Activated CD4-positive, alpha-beta T cell treated with anti-CD3 and anti-CD28 coated beads for 36 hours (primary cell): ENCODE measurements around the gene ABCG4. TPM values are rescaled to one million over a fixed set of nuclear protein-coding genes. Genes with fewer than 3 reads are reported as not detected.
"Not testable (repeated sequence)": the region's sequence is repeated elsewhere in the genome, so short reads cannot be mapped to it uniquely, and the experiment has no call there.

Experiments
- ATAC-seq: fragments of 200-7000 bp; cut with Tn5 transposase; one replicate; pipeline ENCODE4 v1.10.0; 2021; ENCODE audit warnings: mild to moderate bottlenecking, moderate library complexity
- CTCF ChIA-PET: fragments of 350-600 bp; sonication (Branson Sonifier 250); formaldehyde crosslinking; loops from one replicate; lab custom pipeline; 2021; ENCODE audit warnings: antibody characterized with exemption; lab: Charles Lee
- POLR2A ChIA-PET: fragments of 350-600 bp; sonication (Branson Sonifier 250); formaldehyde crosslinking; loops from one replicate; lab custom pipeline; 2021; ENCODE audit warnings: antibody characterized with exemption, inconsistent platforms; lab: Charles Lee
- DNase-seq: peaks from one replicate; pipeline ENCODE4 v3.0.0-alpha.2; 2020
- H3K27ac Mint-ChIP-seq: one replicate; pipeline ENCODE4 v1.8.0; 2021; ENCODE audit warnings: mixed read lengths
- H3K27me3 Mint-ChIP-seq: one replicate; pipeline ENCODE4 v1.8.0; 2021; ENCODE audit warnings: mixed read lengths
- H3K36me3 Mint-ChIP-seq: one replicate; pipeline ENCODE4 v1.8.0; 2021; ENCODE audit warnings: low read depth, mixed read lengths
- H3K4me1 Mint-ChIP-seq: one replicate; pipeline ENCODE4 v1.8.0; 2021; ENCODE audit warnings: mixed read lengths
- H3K4me3 Mint-ChIP-seq: one replicate; pipeline ENCODE4 v1.8.0; 2021; ENCODE audit warnings: mild to moderate bottlenecking, moderate library complexity, mixed read lengths
- H3K9me3 Mint-ChIP-seq: one replicate; pipeline ENCODE4 v1.8.0; 2021; ENCODE audit warnings: low read depth, mixed read lengths
- intact Hi-C, 2 experiments: fragments of 100-400 bp; cut with DNase I in 1 of 2; cut with micrococcal nuclease in 1 of 2; formaldehyde crosslinking; loops; one replicate each; pipeline versions ENCODE4 v1.14.2 to v1.15.1; 2022 to 2024; cut with DNase I, micrococcal nuclease
- total RNA-seq, 2 experiments: library from RNA; stranded (reverse); gene quantifications; one replicate each; pipeline ENCODE4 v1.2.3, GENCODE V29; 2021

Gene ABCG4
- total RNA-seq, 2 experiments from 2014 or later: not detected

- no peaks in the 10 kb centered on the region for H3K27me3 Mint-ChIP-seq
- no peak overlapping the region for H3K4me3 Mint-ChIP-seq
- intact Hi-C loops: loop anchor here in 1 of 2 experiments (5.0 kb wide), 2 partner anchors 71 to 156 kb away; no protein-coding TSS in a partner anchor
- peaks cover 32% of the 10 kb centered on the region for H3K36me3 Mint-ChIP-seq
- H3K27ac Mint-ChIP-seq: peak overlapping the region; percentile 70
- DNase-seq (no peak), ATAC-seq (no peak)
- peaks cover 25% of the 10 kb centered on the region for H3K4me1 Mint-ChIP-seq
- no peaks in the 10 kb centered on the region for H3K9me3 Mint-ChIP-seq
- ChIA-PET CTCF (no interaction called here), POLR2A (interaction anchor here (0.6 kb wide), 1 partner anchor 42 kb away, joined by 3 read pairs; the partner anchor contains the start of gene HMBS)
Measured at GRCh38 chr11:119126675-119127268, 22.1 kb upstream of the ABCG4 start.

GRCh38 chr11:119130662-119131061 is 18.2 kb upstream of the ABCG4 start:
- ChIA-PET POLR2A (no interaction called here), CTCF (interaction anchor here (0.6 kb wide), 1 partner anchor 24 kb away, joined by 4 read pairs; the partner anchor contains the start of gene C2CD2L)

DNA sequence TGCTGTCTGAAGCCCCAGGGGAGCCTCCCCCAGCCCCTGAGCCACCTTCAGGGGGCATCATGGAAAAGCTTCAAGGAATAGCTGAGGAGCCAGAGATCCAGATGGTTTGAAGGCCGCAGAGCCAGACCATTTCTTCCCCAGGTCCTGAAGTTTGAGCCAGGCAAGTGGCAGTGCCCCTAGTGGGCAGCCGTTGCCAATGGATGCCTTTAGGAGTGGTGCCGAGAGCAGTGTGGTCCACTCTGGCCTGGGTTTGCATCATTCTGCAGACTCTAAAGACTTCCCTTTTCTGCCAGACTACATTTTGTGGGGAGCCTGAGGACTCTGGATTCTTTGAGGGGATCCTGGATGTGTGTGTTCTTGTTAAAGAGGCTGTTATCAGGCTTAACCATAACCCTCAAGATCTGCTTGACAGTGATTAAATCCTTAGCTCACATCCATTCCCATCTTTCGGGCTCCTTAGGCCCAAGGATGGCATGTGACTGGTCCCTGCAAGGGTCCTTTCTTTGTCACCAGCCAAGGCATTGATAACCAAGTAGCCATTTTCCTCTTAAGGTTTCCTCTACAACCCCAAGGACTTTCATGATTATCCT is 14.4 kb upstream of the ABCG4 start:
- peaks cover 6% of the 10 kb centered on the region for H3K27me3 Mint-ChIP-seq
- H3K27ac Mint-ChIP-seq: no peak overlapping the region
- peak; percentile 37 for DNase-seq
- peaks cover 2% of the 10 kb centered on the region for H3K4me1 Mint-ChIP-seq
- peak; percentile 60 for ATAC-seq
- H3K4me3 Mint-ChIP-seq: no peak overlapping the region
- CTCF ChIA-PET: interaction anchor here (0.6 to 1.3 kb wide), 6 partner anchors 17 to 264 kb away, joined by 3 to 5 read pairs (median 3); partner anchors contain the start of gene C2CD2L
- intact Hi-C loops: no loop called here
- POLR2A ChIA-PET: no interaction called here
- no peaks in the 10 kb centered on the region for H3K9me3 Mint-ChIP-seq
- peaks cover 25% of the 10 kb centered on the region for H3K36me3 Mint-ChIP-seq

More at GRCh38 chr11:119130662-119131061, 18.2 kb upstream of the ABCG4 start:
- H3K4me3 Mint-ChIP-seq: no peak overlapping the region
- intact Hi-C loops: no loop called here
- H3K9me3 Mint-ChIP-seq: no peaks in the 10 kb centered on the region
- no peaks in the 10 kb centered on the region for H3K27me3 Mint-ChIP-seq
- ATAC-seq: no peak
- H3K36me3 Mint-ChIP-seq: peaks cover 33% of the 10 kb centered on the region
- H3K4me1 Mint-ChIP-seq: peaks cover 10% of the 10 kb centered on the region
- DNase-seq: no peak
- no peak overlapping the region for H3K27ac Mint-ChIP-seq

DNA sequence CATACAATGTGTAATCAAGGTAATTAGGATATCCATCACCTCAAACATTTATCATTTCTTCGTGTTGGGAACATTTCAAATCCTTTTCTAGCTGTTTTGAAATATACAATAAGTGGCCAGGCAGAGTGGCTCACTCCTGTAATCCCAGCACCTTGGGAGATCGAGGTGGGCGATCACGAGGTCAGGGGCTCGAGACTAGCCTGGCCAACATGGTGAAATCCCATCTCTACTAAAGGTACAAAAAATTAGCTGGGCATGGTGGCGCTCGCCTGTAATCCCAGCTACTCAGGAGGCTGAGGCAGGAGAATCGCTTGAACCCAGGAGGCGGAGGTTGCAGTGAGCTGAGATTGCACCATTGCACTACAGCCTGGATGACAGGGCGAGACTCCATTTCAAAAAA is 9.6 kb upstream of the ABCG4 start:
- H3K4me3 Mint-ChIP-seq, POLR2A ChIA-PET, H3K36me3 Mint-ChIP-seq, H3K4me1 Mint-ChIP-seq, H3K27ac Mint-ChIP-seq, DNase-seq, ATAC-seq, intact Hi-C loops, H3K9me3 Mint-ChIP-seq: not testable (repeated sequence)
- H3K27me3 Mint-ChIP-seq: peaks cover 15% of the 10 kb centered on the region
- CTCF ChIA-PET: interaction anchor here (1.0 kb wide), 1 partner anchor 9 kb away, joined by 3 read pairs; no protein-coding TSS in a partner anchor

DNA sequence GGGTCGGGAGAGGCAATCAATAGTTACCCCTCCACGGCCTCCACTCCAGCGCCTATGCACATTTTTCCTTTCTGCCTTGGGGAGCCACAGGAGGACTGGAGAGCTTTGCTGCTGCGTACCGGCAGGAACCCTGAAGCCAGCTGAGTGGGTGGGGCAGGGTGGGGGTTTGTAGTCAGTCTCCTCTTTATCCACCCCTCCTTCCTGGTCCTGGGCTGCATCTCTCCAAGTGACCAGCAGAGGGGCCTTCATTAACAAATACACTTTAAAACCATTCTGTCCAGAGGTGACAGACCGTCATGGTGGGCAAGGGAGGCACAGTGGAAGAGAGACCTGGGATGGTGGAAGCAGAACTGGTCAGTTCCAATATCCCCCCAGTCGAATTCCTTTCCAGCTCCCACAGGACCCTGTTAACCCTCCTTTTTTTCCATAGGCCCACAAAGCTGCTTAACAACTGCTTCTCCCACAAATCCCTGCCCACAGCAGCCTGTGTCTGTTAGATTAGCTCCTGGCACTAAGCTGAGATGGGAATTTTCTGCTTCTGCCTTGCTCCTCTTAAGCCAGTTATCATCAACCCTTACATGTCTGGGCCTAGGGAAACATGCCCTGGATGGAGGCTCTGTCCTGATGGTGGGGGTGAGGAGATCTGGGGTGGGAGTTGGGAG is 3.9 kb upstream of the ABCG4 start:
- no peaks in the 10 kb centered on the region for H3K36me3 Mint-ChIP-seq
- intact Hi-C loops: loop anchor here in 1 of 2 experiments (2.0 kb wide), 1 partner anchor 52 kb away; no protein-coding TSS in a partner anchor
- POLR2A ChIA-PET: no interaction called here
- ATAC-seq: peak; percentile 35
- no peak overlapping the region for H3K27ac Mint-ChIP-seq
- no peaks in the 10 kb centered on the region for H3K9me3 Mint-ChIP-seq
- no peak overlapping the region for H3K4me3 Mint-ChIP-seq
- CTCF ChIA-PET: interaction anchor here (0.6 to 1.7 kb wide), 5 partner anchors 9 to 178 kb away, joined by 3 to 8 read pairs (median 5); no protein-coding TSS in a partner anchor
- peaks cover 33% of the 10 kb centered on the region for H3K27me3 Mint-ChIP-seq
- DNase-seq: peak; percentile 58
- peaks cover 8% of the 10 kb centered on the region for H3K4me1 Mint-ChIP-seq

- peaks cover 8% of the 10 kb centered on the region for H3K4me1 Mint-ChIP-seq
- no peak for ATAC-seq
- ChIA-PET CTCF (interaction anchor here (0.5 to 1.7 kb wide), 6 partner anchors 9 to 221 kb away, joined by 3 to 8 read pairs (median 4); no protein-coding TSS in a partner anchor), POLR2A (no interaction called here)
- no peaks in the 10 kb centered on the region for H3K9me3 Mint-ChIP-seq
- peaks cover 38% of the 10 kb centered on the region for H3K27me3 Mint-ChIP-seq
- no peak for DNase-seq
- H3K27ac Mint-ChIP-seq: no peak overlapping the region
- intact Hi-C loops: loop anchor here in 1 of 2 experiments (2.0 kb wide), 1 partner anchor 51 kb away; no protein-coding TSS in a partner anchor
- no peaks in the 10 kb centered on the region for H3K36me3 Mint-ChIP-seq
- no peak overlapping the region for H3K4me3 Mint-ChIP-seq
Measured at GRCh38 chr11:119145551-119145950, 3.3 kb upstream of the ABCG4 start.

GRCh38 chr11:119147604-119148333 is 1.1 kb upstream of the ABCG4 start:
- Mint-ChIP-seq H3K4me3 (peak overlapping the region; percentile 20), H3K4me1 (peaks cover 8% of the 10 kb centered on the region), H3K27me3 (peaks cover 41% of the 10 kb centered on the region), H3K9me3 (no peaks in the 10 kb centered on the region), H3K36me3 (no peaks in the 10 kb centered on the region), H3K27ac (no peak overlapping the region)
- intact Hi-C loops: no loop called here
- DNase-seq (no peak), ATAC-seq (peak; percentile 13)
- ChIA-PET CTCF (interaction anchor here (0.6 to 1.1 kb wide), 3 partner anchors 9 to 281 kb away, joined by 3 to 4 read pairs (median 4); no protein-coding TSS in a partner anchor), POLR2A (no interaction called here)

DNA sequence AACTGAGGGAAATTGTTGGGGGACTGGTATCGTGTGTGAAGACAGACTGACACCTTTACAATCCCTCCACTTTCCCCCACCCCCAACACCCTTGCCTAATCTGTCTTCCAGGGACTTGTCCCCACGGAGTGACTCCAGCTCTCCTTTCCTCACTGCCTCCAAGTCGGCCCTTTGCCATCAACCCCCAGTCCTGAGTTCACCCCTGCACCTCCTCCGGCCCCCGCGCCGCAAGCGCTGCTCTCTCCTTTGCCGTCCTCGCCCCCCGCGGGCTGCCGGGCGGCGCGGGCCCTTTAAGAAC is 183 bp upstream of the ABCG4 start:
- Mint-ChIP-seq H3K4me1 (peaks cover 8% of the 10 kb centered on the region), H3K9me3 (no peaks in the 10 kb centered on the region), H3K36me3 (no peaks in the 10 kb centered on the region), H3K27me3 (peaks cover 36% of the 10 kb centered on the region), H3K4me3 (peak overlapping the region; percentile 64), H3K27ac (no peak overlapping the region)
- ATAC-seq (no peak), DNase-seq (no peak)
- POLR2A ChIA-PET: interaction anchor here (0.6 kb wide), 1 partner anchor 48 kb away, joined by 3 read pairs; no protein-coding TSS in a partner anchor
- CTCF ChIA-PET: interaction anchor here (1.0 to 1.1 kb wide), 2 partner anchors 10 to 33 kb away, joined by 3 to 5 read pairs; no protein-coding TSS in a partner anchor
- intact Hi-C loops: loop anchor here in 1 of 2 experiments (1.0 kb wide), 1 partner anchor 27 kb away; the partner anchor contains the start of gene HINFP

- ATAC-seq (no peak), DNase-seq (no peak)
- CTCF ChIA-PET: interaction anchor here (0.6 to 1.1 kb wide), 2 partner anchors 178 to 792 kb away, joined by 3 to 4 read pairs; no protein-coding TSS in a partner anchor
- Mint-ChIP-seq H3K9me3 (no peaks in the 10 kb centered on the region), H3K4me1 (peaks cover 8% of the 10 kb centered on the region), H3K27ac (no peak overlapping the region), H3K27me3 (peaks cover 34% of the 10 kb centered on the region), H3K36me3 (no peaks in the 10 kb centered on the region), H3K4me3 (no peak overlapping the region)
- POLR2A ChIA-PET: interaction anchor here (0.6 kb wide), 1 partner anchor 46 kb away, joined by 3 read pairs; no protein-coding TSS in a partner anchor
- intact Hi-C loops: loop anchor here in 1 of 2 experiments (1.0 kb wide), 1 partner anchor 29 kb away; the partner anchor contains the start of gene HINFP
Measured at GRCh38 chr11:119149786-119150275, 979 bp downstream of the ABCG4 start.

GRCh38 chr11:119152043-119152442 is 3.2 kb downstream of the ABCG4 start:
- no peak for ATAC-seq
- H3K36me3 Mint-ChIP-seq: no peaks in the 10 kb centered on the region
- POLR2A ChIA-PET: no interaction called here
- no peak overlapping the region for H3K4me3 Mint-ChIP-seq
- intact Hi-C loops: no loop called here
- H3K27ac Mint-ChIP-seq: no peak overlapping the region
- CTCF ChIA-PET: interaction anchor here (0.5 to 2.3 kb wide), 11 partner anchors 13 to 264 kb away, joined by 3 to 8 read pairs (median 4); partner anchors contain the start of gene NLRX1
- DNase-seq: no peak
- no peaks in the 10 kb centered on the region for H3K9me3 Mint-ChIP-seq
- H3K4me1 Mint-ChIP-seq: peaks cover 8% of the 10 kb centered on the region
- peaks cover 22% of the 10 kb centered on the region for H3K27me3 Mint-ChIP-seq
